GM12864 (cell line): ENCODE data around the gene SHISA9.

ENCODE experiments used
- DNase-seq: peaks from one replicate; pipeline ENCODE4 v3.0.0-alpha.2; 2011; ENCODE audit warnings: low read depth
- H3K4me3 ChIP-seq: 2 replicates; pipeline ENCODE4 v1.5.1; 2011; ENCODE audit warnings: mild to moderate bottlenecking, low read depth, low read length, control low read depth
- CTCF ChIP-seq: IDR thresholded peaks from 2 replicates; pipeline ENCODE4 v1.5.1; 2011; ENCODE audit warnings: low read depth, mild to moderate bottlenecking, moderate library complexity, low read length, control low read depth, inconsistent platforms; ENCODE audit errors: missing control alignments

SHISA9 gene

DNA sequence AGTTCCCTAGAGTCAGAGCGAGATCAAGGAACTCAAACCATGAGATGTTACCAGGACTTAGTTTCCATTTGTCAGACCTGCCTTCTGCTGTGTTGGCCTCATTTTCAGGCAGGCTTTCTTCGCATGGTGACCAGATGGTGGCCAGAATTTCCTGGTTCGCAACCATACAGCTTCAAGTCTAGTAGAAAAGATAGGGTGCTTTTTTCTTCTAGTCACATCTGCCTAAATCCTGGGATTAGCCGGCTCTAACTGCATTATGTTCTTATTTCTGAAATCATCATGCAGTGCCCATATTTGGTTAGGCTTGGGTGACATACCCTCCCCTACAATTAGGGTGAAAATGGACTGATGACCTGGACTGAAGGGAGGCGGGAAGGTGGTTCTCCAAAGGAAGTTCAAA lies 131.5 kb downstream of the SHISA9 start:
- no peak for TF ChIP-seq CTCF
- no peak overlapping the region for H3K4me3 ChIP-seq
- DNase-seq: no peak

DNA sequence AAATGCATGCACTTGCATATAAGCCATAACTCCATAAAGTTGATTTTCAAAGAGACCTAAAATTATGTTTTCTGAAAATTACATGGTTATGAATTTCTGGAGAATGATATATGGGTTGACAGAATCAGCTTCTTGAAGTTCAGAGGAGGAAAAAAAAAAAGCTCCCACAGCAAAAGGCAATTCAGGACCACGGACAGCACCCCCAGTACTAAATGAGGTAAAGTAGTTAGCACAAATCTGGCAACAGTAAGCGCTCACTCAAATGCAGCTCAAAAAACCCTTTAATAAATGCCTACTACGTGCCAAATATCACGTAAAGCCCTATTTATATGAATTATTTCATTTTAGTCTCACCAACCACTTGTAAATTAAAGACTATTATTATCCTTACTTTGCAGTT lies 135.2 kb downstream of the SHISA9 start:
- no peak for TF ChIP-seq CTCF
- DNase-seq: no peak
- H3K4me3 ChIP-seq: no peak overlapping the region

- TF ChIP-seq CTCF: no peak
- H3K4me3 ChIP-seq: no peak overlapping the region
- DNase-seq: no peak
Measured at GRCh38 chr16:13038591-13038990, 137.2 kb downstream of the SHISA9 start.

- DNase-seq: no peak
- TF ChIP-seq CTCF: no peak
- no peak overlapping the region for H3K4me3 ChIP-seq
Measured at GRCh38 chr16:13039526-13039925, 138.1 kb downstream of the SHISA9 start.

DNA sequence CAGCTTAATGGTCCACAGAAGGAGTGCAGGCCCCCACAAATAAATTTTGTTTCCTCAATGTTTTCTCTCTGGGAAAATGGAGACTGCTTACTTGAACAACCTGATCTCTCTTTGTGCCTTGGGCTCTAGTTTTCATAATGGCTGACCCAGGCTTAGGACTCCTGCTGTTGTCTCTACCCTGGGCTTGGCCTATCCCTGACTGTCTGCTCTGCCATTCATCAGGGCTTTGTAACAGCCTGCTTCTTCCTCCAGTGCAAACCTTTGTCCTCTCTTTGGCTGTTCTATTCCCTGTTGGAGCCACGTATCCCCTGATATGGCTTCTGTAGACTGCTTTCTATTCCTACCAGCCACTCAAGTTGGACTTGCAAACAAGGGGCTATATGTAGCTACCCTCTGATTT lies 139.8 kb downstream of the SHISA9 start:
- no peak for DNase-seq
- H3K4me3 ChIP-seq: no peak overlapping the region
- TF ChIP-seq CTCF: no peak

GRCh38 chr16:13041646-13042290 lies 140.4 kb downstream of the SHISA9 start:
- no peak for TF ChIP-seq CTCF
- no peak overlapping the region for H3K4me3 ChIP-seq
- DNase-seq: no peak

GRCh38 chr16:13042291-13042685 lies 140.9 kb downstream of the SHISA9 start:
- TF ChIP-seq CTCF: no peak
- H3K4me3 ChIP-seq: no peak overlapping the region
- no peak for DNase-seq
